NCI-H2196 (cell line): Measurements from ENCODE around the gene EGFLAM.

ENCODE experiments used
- DNase-seq: peaks from one replicate; lab custom pipeline; 2025; ENCODE audit not compliant: unreplicated experiment; lab: John Stamatoyannopoulos, UW

EGFLAM gene

GRCh38 chr5:38371596-38371995, 113.2 kb downstream of the EGFLAM start:
- no peak for DNase-seq

GRCh38 chr5:38373743-38374142, 115.4 kb downstream of the EGFLAM start:
- no peak for DNase-seq

- DNase-seq = no peak
Observed at GRCh38 chr5:38375423-38375822, 117.1 kb downstream of the EGFLAM start.

- DNase-seq = no peak
Observed at GRCh38 chr5:38376404-38376803, 118.0 kb downstream of the EGFLAM start.

GRCh38 chr5:38378579-38378978, 120.2 kb downstream of the EGFLAM start:
- no peak for DNase-seq

- DNase-seq = no peak
Observed at GRCh38 chr5:38379350-38379937, 121.1 kb downstream of the EGFLAM start.

GRCh38 chr5:38380537-38380936, 122.2 kb downstream of the EGFLAM start:
- DNase-seq = no peak

GRCh38 chr5:38381361-38381760, 123.0 kb downstream of the EGFLAM start:
- no peak for DNase-seq

GRCh38 chr5:38382898-38383297, 124.5 kb downstream of the EGFLAM start:
- DNase-seq = peak; percentile 92

GRCh38 chr5:38383701-38384100, 125.3 kb downstream of the EGFLAM start:
- DNase-seq = no peak

GRCh38 chr5:38384396-38384795, 126.0 kb downstream of the EGFLAM start:
- no peak for DNase-seq

GRCh38 chr5:38387161-38387560, 128.8 kb downstream of the EGFLAM start:
- DNase-seq = no peak

GRCh38 chr5:38393636-38394035, 135.3 kb downstream of the EGFLAM start:
- DNase-seq = no peak

GRCh38 chr5:38396766-38397165, 138.4 kb downstream of the EGFLAM start:
- no peak for DNase-seq

- no peak for DNase-seq
Observed at GRCh38 chr5:38400365-38400764, 142.0 kb downstream of the EGFLAM start.

- no peak for DNase-seq
Observed at GRCh38 chr5:38401145-38401544, 142.8 kb downstream of the EGFLAM start.

GRCh38 chr5:38403406-38403805, 145.0 kb downstream of the EGFLAM start:
- DNase-seq = no peak

GRCh38 chr5:38403877-38404635, 145.7 kb downstream of the EGFLAM start:
- DNase-seq = no peak

GRCh38 chr5:38404667-38405276, 146.4 kb downstream of the EGFLAM start:
- DNase-seq = peak; percentile 22

- DNase-seq = no peak
Observed at GRCh38 chr5:38408446-38409198, 150.3 kb downstream of the EGFLAM start.

GRCh38 chr5:38410304-38410990, 152.1 kb downstream of the EGFLAM start:
- no peak for DNase-seq
